Measurements from ENCODE around the gene ARHGAP26. TPM values are rescaled to one million over a fixed set of nuclear protein-coding genes. Genes with fewer than 3 reads are reported as not detected.

The ARHGAP26 gene
- total RNA-seq, 1 donor from 2014 or later, result 14.1 TPM

DNA sequence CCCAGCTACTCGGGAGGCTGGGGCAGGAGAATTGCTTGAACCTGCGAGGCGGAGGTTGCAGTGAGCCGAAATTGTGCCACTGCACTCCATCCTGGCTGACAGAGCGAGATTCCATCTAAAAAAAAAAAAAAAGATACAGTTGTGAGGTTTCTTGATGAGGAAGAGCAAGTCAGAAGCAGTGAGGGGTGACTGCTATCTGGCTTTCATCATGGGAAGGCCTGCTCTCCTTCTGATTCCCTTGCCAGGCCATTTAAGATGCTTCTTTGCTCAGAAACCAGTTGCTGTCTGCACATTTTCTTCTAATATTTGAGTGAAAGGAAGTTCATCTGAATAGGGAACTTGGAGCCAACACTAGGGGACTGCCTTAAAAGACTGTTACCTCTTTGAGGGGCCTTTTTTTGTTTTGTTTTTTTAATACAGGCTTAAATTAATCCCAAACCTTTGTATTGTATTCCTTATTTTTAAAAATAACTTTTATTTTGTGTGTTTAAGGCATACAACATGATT, 201.9 kb downstream of the ARHGAP26 start:
- TF ChIP-seq, protein P1, sequence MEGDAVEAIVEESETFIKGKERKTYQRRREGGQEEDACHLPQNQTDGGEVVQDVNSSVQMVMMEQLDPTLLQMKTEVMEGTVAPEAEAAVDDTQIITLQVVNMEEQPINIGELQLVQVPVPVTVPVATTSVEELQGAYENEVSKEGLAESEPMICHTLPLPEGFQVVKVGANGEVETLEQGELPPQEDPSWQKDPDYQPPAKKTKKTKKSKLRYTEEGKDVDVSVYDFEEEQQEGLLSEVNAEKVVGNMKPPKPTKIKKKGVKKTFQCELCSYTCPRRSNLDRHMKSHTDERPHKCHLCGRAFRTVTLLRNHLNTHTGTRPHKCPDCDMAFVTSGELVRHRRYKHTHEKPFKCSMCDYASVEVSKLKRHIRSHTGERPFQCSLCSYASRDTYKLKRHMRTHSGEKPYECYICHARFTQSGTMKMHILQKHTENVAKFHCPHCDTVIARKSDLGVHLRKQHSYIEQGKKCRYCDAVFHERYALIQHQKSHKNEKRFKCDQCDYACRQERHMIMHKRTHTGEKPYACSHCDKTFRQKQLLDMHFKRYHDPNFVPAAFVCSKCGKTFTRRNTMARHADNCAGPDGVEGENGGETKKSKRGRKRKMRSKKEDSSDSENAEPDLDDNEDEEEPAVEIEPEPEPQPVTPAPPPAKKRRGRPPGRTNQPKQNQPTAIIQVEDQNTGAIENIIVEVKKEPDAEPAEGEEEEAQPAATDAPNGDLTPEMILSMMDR (IDR thresholded peaks at IDR 0.05), result no peak
- Mint-ChIP-seq H3K4me1 (ENCODE audit: unreplicated experiment) (peaks cover 26% of the 10 kb centered on the region), H3K9me3 (ENCODE audit: unreplicated experiment) (no peaks in the 10 kb centered on the region)

DNA sequence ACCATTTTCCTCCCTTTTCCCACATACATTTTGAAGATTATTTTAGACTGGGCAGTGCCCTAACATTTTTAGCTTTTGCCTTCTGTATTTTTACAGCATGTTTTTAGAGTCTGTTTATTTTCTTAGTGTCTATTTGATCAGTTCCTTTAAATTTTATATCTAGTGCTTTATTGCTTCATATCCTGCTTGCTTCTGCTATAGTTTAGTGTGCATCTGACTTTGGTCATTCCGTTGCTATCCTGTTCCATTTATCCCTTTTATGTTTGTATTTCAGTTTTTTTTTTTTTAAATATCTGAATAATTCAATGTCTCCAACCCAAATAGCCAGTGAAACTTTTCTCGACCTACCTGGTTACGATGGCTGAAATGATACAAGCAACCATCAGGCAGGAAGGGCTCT, 203.8 kb downstream of the ARHGAP26 start:
- no peaks in the 10 kb centered on the region for H3K36me3 Mint-ChIP-seq (ENCODE audit: unreplicated experiment)
- peaks cover 37% of the 10 kb centered on the region for H3K4me1 Mint-ChIP-seq (ENCODE audit: unreplicated experiment)

More for the DNA sequence above, 201.9 kb downstream of the ARHGAP26 start:
- H3K27me3 Mint-ChIP-seq (ENCODE audit: unreplicated experiment), result no peaks in the 10 kb centered on the region
- H3K4me3 Mint-ChIP-seq (ENCODE audit: unreplicated experiment), result no peak overlapping the region
- no peak for DNase-seq (ENCODE audit: extremely low spot score, unreplicated experiment)
- H3K36me3 Mint-ChIP-seq (ENCODE audit: unreplicated experiment), result no peaks in the 10 kb centered on the region
- H3K27ac Mint-ChIP-seq (ENCODE audit: unreplicated experiment), result no peak overlapping the region

DNA sequence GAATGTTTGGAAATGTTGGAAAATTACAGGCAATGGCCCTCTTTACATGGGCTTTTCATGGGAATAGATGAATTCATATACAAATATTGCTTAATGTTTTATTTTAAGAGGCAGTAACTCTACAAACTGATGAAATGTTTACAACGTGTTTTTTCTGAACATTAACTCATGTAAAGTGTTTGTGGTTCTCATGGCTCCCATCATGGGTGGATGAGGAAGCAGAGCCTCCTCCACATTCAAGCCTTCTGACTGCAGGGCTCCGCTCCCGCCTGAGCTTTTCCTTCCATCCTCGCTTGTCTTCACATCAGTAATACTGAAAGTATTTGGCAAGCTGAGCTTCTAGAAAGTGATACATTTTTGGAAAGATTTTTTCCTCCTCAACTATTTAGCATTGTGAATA, 204.2 kb downstream of the ARHGAP26 start:
- Mint-ChIP-seq H3K9me3 (ENCODE audit: unreplicated experiment) (no peaks in the 10 kb centered on the region), H3K4me3 (ENCODE audit: unreplicated experiment) (no peak overlapping the region), H3K27me3 (ENCODE audit: unreplicated experiment) (no peaks in the 10 kb centered on the region), H3K4me1 (ENCODE audit: unreplicated experiment) (peaks cover 42% of the 10 kb centered on the region), H3K27ac (ENCODE audit: unreplicated experiment) (no peak overlapping the region), H3K36me3 (ENCODE audit: unreplicated experiment) (no peaks in the 10 kb centered on the region)
- no peak for DNase-seq (ENCODE audit: extremely low spot score, unreplicated experiment)
- TF ChIP-seq, protein P1 (IDR thresholded peaks at IDR 0.05), result no peak

More for the DNA sequence above, 203.8 kb downstream of the ARHGAP26 start:
- TF ChIP-seq, protein P1 (IDR thresholded peaks at IDR 0.05), result no peak
- Mint-ChIP-seq H3K9me3 (ENCODE audit: unreplicated experiment) (no peaks in the 10 kb centered on the region), H3K4me3 (ENCODE audit: unreplicated experiment) (no peak overlapping the region), H3K27me3 (ENCODE audit: unreplicated experiment) (no peaks in the 10 kb centered on the region), H3K27ac (ENCODE audit: unreplicated experiment) (peak overlapping the region; percentile 24)
- DNase-seq (ENCODE audit: extremely low spot score, unreplicated experiment), result no peak

DNA sequence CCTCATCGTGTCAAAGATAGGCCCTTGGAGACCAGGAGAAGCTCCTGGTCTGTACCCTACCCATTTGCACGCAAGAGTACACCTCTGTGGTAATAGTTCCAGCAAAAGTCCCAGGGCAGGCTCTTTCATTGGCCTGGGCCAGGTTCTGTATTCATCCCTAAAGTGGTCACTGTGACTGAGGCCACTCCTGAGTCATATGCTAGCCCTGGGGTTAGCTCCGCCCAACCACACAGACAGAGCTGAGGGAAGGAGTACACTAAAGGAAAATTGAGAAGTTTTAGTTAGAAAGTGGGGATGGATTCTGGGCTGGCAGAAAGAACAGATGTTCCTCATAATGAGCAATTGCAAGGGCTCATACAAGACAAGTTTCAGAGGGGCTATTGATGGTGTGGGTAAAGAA, 206.7 kb downstream of the ARHGAP26 start:
- H3K4me3 Mint-ChIP-seq (ENCODE audit: unreplicated experiment), result no peak overlapping the region
- TF ChIP-seq, protein P1 (IDR thresholded peaks at IDR 0.05), result no peak
- peaks cover 48% of the 10 kb centered on the region for H3K4me1 Mint-ChIP-seq (ENCODE audit: unreplicated experiment)

DNA sequence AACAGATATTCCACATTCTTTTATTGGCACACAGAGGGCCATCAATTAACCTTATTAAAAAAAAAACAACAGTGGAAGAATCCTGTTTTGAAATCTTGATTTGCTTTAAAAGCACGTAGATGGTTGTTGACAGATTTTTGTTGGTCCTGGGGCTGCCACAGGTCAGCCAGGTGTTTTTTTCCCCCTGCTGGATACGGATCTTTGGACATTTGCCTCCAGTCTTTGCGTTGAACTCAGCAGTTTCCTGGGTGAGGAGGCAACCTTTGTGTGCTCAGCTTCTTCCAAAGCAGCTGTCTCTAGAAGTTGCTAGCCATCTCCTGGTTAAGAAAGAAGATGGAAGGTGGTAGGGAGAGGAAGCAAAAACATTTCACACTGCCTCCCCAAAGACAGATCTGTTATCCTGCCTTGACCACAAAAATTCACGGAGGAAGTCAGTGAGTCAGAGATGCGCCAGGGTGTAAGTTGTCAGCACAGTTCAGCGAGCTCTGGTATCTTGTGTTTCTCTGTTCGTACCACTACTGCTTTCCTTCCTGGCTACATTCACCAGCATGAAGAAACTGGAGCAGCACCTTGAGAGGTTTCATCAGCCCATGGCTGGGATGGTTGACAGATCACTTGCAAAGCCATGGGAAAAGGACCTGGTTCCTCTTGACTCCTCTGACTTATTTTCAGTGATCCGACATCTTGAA, 207.3 kb downstream of the ARHGAP26 start:
- no peaks in the 10 kb centered on the region for H3K36me3 Mint-ChIP-seq (ENCODE audit: unreplicated experiment)
- no peaks in the 10 kb centered on the region for H3K9me3 Mint-ChIP-seq (ENCODE audit: unreplicated experiment)
- H3K4me1 Mint-ChIP-seq (ENCODE audit: unreplicated experiment), result peaks cover 55% of the 10 kb centered on the region
- TF ChIP-seq, protein P1 (IDR thresholded peaks at IDR 0.05), result no peak
- DNase-seq (ENCODE audit: extremely low spot score, unreplicated experiment), result no peak
- peak overlapping the region; percentile 91 for H3K27ac Mint-ChIP-seq (ENCODE audit: unreplicated experiment)
- H3K4me3 Mint-ChIP-seq (ENCODE audit: unreplicated experiment), result peak overlapping the region; percentile 16
- H3K27me3 Mint-ChIP-seq (ENCODE audit: unreplicated experiment), result no peaks in the 10 kb centered on the region

More for the DNA sequence above, 206.7 kb downstream of the ARHGAP26 start:
- no peak for DNase-seq (ENCODE audit: extremely low spot score, unreplicated experiment)
- Mint-ChIP-seq H3K36me3 (ENCODE audit: unreplicated experiment) (no peaks in the 10 kb centered on the region), H3K9me3 (ENCODE audit: unreplicated experiment) (no peaks in the 10 kb centered on the region), H3K27ac (ENCODE audit: unreplicated experiment) (peak overlapping the region; percentile 91), H3K27me3 (ENCODE audit: unreplicated experiment) (no peaks in the 10 kb centered on the region)

All from osteocyte (in vitro differentiated cells).